GM13976 (cell line): ENCODE results near the gene ANO1.

Experiments used
- DNase-seq: peaks from one replicate; pipeline ENCODE4 v3.0.0; 2012; ENCODE audit warnings: low spot score
- CTCF ChIP-seq: IDR thresholded peaks from 2 replicates; pipeline ENCODE4 v1.5.1; 2012; ENCODE audit warnings: borderline replicate concordance, mild to moderate bottlenecking; ENCODE audit not compliant: insufficient read depth; ENCODE audit errors: extremely low read depth, missing control alignments, control extremely low read depth
- in situ Hi-C: fragments of 300-500 bp; cut with MboI; formaldehyde crosslinking; loops from one replicate; pipeline ENCODE4 v1.12.0; 2022; ENCODE audit warnings: low sequenced_read_pairs, mixed read lengths, inconsistent platforms; ENCODE audit not compliant: unreplicated experiment

The ANO1 gene

GRCh38 chr11:70204466-70204799 is 126.3 kb downstream of the ANO1 start:
- TF ChIP-seq CTCF = no peak
- DNase-seq = no peak
- in situ Hi-C loops = no loop called here

GRCh38 chr11:70205049-70205725 is 127.1 kb downstream of the ANO1 start:
- in situ Hi-C loops = no loop called here
- no peak for DNase-seq
- TF ChIP-seq CTCF = no peak

- DNase-seq = no peak
- TF ChIP-seq CTCF = no peak
- in situ Hi-C loops = no loop called here
Measured at GRCh38 chr11:70205766-70206165, 127.6 kb downstream of the ANO1 start.

- in situ Hi-C loops = no loop called here
- DNase-seq = no peak
- no peak for TF ChIP-seq CTCF
Measured at GRCh38 chr11:70206226-70206981, 128.3 kb downstream of the ANO1 start.

- DNase-seq = no peak
- TF ChIP-seq CTCF = no peak
- in situ Hi-C loops = no loop called here
Measured at GRCh38 chr11:70206982-70207376, 128.9 kb downstream of the ANO1 start.

GRCh38 chr11:70207531-70208131 is 129.5 kb downstream of the ANO1 start:
- no peak for DNase-seq
- TF ChIP-seq CTCF = no peak
- in situ Hi-C loops = no loop called here
